Esophagus muscularis mucosa (tissue), 4 donors: Measurements from ENCODE around the gene MTURN.

Experiments used
- CTCF ChIP-seq, 3 experiments: fragments of 200-600 bp in 2 of 3; fragments of 450-650 bp in 1 of 3; sonication (generic) in 2 of 3; IDR thresholded peaks; one replicate each; pipeline ENCODE4 v1.5.1; 2017 to 2019; ENCODE audit warnings: antibody characterized with exemption in 3 of 3, mild to moderate bottlenecking in 2 of 3, moderate library complexity in 1 of 3
- EP300 ChIP-seq: sonication (generic); formaldehyde crosslinking; IDR thresholded peaks from one replicate; pipeline ENCODE4 v1.6.1; 2017; ENCODE audit warnings: antibody characterized with exemption
- POLR2A ChIP-seq: fragments of 450-650 bp; IDR thresholded peaks from one replicate; pipeline ENCODE4 v1.6.1; 2017; ENCODE audit warnings: antibody characterized with exemption, moderate library complexity, mild to moderate bottlenecking, low read depth
- POLR2AphosphoS5 ChIP-seq, 2 donors: sonication (generic); formaldehyde crosslinking; IDR thresholded peaks; one replicate each; pipeline ENCODE4 v1.6.1; 2017; ENCODE audit warnings: antibody characterized with exemption in 2 of 2

- TF ChIP-seq POLR2AphosphoS5 (IDR thresholded peaks at IDR 0.05) = no peak
- no peak for TF ChIP-seq CTCF (IDR thresholded peaks at IDR 0.05)
- TF ChIP-seq POLR2A = no peak
- TF ChIP-seq EP300 = no peak
Observed at GRCh38 chr7:30187513-30187912, 52.7 kb downstream of the MTURN start.
